Cardiac septum (tissue), 1 donor: Measurements from ENCODE around the gene OR9A2. TPM values are rescaled to one million over a fixed set of nuclear protein-coding genes. Genes with fewer than 3 reads are reported as not detected.

Experiments used
- DNase-seq: peaks from one replicate; pipeline ENCODE4 v3.0.0-alpha.2; 2020; ENCODE audit warnings: low spot score
- intact Hi-C: fragments of 100-400 bp; cut with DNase I; formaldehyde crosslinking; loops from one replicate; pipeline ENCODE4 v1.14.0; 2022
- long read RNA-seq: library from polyadenylated mRNA; unstranded; transcript quantifications from one replicate; pipeline ENCODE4 v2.0.0, GENCODE V29; 2021
- total RNA-seq: library from RNA; stranded (reverse); fragmentation: NEBNext Ultra II Directional; extraction: Animal tissue kit (Norgen Biotek cat#: 25700); gene quantifications from one replicate; pipeline ENCODE4 v1.2.1, GENCODE V29; 2021
- donor health status: DM: no; HTN: no; CAD: no.

Gene OR9A2, protein sequence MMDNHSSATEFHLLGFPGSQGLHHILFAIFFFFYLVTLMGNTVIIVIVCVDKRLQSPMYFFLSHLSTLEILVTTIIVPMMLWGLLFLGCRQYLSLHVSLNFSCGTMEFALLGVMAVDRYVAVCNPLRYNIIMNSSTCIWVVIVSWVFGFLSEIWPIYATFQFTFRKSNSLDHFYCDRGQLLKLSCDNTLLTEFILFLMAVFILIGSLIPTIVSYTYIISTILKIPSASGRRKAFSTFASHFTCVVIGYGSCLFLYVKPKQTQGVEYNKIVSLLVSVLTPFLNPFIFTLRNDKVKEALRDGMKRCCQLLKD
- not detected for total RNA-seq
- long read RNA-seq = 0 reads

DNA sequence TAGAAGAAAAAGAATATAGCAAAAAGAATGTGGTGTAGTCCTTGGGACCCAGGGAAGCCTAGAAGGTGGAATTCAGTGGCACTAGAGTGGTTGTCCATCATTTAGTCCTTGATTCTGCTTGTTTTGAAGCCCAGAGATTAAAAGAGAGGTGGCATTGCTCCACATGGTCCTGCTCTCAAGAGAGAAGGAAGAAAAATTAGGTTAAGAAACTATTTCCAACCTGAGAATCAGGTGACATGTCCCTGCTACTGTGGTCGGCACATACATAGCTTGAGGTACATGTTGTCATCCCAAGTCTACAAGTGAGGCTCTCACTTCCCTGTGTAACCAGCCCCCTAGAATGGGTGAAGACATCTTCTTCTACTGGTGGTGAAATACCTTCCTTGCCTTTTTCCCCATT is at the start of gene OR9A2:
Gene OR9A2 (minus strand): TSS at position 101 of the 400 bp plus-strand sequence. CDS start 0 bp downstream, at position 101.
- DNase-seq = no peak
- intact Hi-C loops = no loop called here

DNA sequence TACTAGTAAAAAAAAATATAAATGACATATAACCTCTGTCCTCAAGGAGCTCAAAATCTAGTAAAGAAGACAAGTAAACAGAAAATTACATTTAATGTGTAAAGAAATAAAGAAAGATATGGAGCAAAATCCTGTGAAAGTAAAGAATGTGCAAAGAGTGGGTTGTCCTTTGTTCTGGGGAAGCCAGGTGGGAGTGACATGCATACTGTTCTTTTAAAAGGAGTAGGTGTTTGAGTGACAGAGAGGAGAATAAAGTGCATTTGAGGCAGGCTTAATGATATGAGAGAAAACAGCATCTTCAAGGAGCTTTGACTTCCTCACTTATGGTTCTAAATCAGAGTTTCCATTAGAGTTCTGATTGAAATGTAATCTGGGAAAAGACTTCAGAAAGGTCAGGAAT is 47.2 kb upstream of the OR9A2 start:
- intact Hi-C loops = no loop called here
- DNase-seq = no peak

DNA sequence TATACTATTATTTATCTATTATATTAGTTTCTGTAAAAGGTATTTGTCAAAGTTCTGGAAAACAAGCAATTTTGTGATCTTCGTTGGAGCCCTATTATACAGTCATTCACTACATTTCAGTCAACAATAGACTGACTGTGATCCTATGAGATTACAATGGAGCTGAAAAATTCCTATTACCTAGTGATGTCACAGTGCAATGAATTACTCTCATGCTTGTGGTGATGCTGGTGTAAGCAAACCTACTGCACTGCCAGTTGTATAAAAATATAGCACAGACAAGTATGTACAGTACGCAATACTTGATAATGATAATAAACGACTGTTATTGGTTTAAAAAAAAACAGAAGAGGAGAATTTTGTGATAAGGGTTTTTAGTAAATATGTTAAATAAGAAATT is 46.6 kb upstream of the OR9A2 start:
- intact Hi-C loops = no loop called here
- no peak for DNase-seq

DNA sequence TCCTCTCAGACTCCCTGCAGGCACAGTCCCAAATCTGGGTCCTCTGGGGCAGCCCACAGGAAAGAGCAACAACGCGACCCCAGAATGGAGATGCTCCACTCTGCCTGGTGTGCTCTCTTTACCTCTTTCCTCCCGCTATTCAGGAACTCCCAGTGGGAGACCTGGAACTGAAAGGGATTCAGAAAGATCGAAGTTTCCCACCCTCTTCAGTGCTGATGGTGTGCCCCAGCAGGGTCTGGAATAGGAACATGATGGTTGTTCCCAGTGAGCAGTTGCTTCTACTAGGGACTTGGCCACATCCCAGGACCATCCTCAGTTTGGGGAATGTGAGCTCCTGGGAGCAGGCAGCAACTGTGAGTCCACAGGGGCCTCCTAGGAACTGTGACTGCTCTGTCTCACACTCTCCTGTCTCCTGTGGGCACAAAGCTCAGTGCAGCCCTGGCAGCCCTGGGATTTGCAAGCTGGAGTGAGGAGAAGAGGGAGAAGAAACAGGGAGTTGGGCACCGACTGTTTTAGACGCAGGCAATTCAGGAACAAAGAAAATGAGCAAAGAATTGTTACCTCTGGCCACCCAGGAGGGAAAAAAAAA is 43.1 kb upstream of the OR9A2 start:
- no peak for DNase-seq
- intact Hi-C loops = no loop called here

DNA sequence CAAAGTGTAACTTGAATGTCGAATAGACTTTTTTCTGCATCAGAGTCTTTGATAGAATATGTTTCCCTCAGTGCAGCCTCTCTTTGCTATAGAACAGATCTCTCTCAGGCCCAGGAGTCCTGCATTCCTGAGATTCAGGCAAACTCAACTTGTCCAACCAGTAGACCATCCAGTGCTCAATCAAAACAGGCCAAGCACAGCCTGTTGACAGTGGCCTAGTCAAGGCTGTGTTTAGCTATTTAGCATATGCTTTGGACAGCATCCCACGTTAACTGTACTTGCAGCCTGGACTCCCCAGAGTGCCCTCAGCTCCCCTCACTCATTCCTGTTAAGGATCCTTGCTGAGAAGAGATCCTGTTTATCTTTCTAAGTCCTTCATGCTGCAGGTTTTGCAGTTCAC is 41.5 kb upstream of the OR9A2 start:
- DNase-seq = no peak
- intact Hi-C loops = no loop called here

DNA sequence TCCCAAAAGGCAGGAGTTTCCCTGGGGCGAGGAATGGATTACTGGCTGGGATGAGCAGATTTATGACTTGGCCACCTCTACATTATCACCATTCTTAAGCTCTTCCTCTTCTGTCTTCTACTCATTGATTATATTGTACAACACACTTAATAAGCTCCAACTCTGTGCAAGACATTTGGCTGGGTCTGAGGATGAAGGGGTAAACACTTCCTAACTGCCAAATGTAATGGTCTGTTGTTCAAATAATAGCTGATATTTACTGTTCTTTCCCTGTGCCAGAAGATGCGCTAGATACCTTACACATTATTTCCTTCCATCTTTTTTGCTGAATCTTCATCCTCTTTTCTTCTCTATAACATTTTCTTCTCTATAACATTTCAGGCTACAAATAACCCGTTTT is 36.8 kb upstream of the OR9A2 start:
- intact Hi-C loops = no loop called here
- no peak for DNase-seq

DNA sequence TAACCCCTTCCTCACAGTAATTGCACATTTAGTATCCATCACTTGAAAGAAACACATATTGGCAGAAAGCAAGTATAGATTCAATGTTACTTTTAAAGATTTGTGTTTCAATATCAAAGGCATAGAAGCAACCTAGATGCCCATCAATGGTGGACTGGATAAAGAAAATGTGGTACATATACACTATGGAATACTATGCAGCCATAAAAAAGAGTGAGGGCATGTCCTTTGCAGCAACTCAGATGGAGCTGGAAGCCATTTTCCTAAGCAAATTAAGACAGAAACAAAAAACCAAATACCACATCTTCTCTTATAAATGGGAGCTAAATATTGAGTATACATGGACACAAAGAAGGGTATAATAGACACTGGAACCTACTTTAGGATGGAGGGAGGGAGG is 28.8 kb upstream of the OR9A2 start:
- no peak for DNase-seq
- intact Hi-C loops = no loop called here

DNA sequence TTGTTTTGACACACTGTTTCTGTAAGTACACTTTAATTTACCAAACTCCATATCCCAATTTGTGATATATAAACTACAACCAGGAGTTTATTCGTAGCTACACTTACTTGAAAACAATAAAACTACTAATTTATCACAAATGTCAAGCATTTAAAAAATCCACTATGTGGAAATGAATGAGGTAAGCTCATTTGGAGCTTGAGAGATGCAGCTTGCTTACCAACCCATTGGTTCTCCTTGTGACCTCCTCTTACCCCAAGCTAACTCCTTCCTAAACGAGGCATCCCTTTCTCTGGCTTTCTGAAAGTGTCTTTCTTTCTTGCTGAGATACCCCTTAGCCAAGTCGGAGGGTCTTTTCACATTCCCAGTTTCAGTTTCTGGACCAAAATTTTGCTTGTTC is 27.7 kb upstream of the OR9A2 start:
- DNase-seq = no peak
- intact Hi-C loops = no loop called here

DNA sequence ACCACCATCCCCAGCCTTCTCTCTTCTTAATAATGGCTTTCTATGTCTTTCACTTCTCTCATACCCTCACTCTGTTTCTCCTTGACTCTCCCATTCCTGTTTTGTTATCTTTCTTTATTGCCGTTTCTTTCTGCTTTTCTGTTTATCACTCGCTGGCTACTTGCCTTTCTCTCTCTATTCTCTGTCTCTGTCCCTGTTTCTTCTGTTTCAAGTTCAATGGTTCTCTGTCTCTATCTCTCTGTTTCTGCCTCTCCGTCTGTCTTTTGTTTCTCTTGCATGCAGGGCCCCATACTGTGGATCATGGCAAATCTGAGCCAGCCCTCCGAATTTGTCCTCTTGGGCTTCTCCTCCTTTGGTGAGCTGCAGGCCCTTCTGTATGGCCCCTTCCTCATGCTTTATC is 25.1 kb upstream of the OR9A2 start, which contains the start of gene OR6V1:
Gene OR6V1 (plus strand): TSS at position 301 of the 400 bp plus-strand sequence. CDS start 0 bp downstream, at position 301.
- intact Hi-C loops = no loop called here
- DNase-seq = no peak

DNA sequence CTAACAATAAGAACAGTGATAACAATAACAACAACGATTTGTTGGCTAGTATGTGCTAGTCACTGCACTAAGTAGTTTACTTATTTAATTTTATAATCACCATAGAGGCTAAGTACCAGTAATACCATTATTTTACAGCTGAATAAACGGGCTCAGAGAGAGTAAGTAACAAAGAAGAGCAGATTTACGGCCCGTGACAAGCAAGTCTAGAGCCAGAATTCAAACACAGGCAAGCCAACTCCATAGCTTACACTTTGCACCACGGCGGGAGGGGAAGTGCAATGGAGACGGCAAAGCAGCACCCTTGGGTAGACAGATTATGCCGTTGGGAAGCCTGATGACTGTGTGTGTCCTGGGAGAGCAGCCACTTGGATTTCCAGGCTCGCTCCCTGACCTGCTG is 24.0 kb upstream of the OR9A2 start:
- no peak for DNase-seq
- intact Hi-C loops = no loop called here

DNA sequence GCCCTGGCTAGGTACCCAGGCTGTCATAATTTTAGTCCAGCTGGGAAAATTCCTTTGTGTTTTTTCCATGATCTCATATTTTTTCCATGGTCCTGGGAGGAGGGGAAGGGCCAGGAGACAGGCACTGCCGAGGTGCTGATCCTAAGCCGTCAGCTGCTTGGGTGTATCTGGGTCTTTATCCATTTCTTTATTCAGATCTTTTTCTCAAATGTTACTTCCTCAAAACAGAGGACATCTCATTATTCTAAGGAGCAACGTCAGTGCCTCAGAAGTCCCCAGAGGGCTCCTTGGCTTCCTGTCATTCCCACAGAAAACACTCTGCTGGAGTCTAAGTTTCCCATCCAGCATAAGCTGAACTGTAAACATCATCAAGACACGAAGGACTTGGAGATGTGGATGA is 22.4 kb upstream of the OR9A2 start:
- intact Hi-C loops = no loop called here
- no peak for DNase-seq

DNA sequence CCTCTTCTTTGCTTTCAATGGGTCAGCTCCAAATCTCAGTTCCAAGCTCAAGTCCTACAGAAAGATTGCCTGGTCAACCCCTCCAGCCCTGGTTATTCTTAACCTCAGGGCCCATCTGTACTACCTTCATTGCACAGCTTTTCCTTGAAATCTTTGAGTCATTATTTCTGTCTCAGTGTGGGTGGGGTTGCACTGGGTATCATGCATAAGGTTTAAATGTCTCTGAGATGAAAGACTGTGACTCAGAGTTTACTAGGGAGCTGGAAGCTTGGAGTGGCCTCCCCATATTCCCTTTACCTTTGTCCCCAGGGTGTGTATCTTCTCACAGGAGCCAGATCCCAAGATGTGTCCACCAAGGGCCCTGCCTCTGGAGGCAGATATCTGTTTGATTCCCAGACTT is 21.9 kb upstream of the OR9A2 start:
- no peak for DNase-seq
- intact Hi-C loops = no loop called here

DNA sequence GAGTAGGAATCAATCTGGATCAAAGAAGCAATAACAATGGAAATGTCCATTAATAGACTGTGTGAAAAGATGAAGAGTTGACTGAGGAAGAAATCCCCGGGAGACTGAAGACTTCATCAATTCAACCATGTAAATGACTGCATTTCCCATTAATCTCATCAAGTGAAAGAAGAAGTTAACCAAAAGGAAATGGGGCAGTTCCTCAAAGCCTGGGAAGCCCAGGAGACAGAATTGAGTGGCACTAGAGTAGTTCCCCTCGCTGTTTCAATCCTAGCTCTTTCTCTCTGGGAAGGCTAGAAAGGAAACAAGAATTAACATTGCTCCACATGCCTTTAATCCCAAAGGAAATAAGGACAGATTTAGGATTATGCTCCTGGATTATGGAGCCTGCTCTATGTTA is 20.4 kb upstream of the OR9A2 start:
- intact Hi-C loops = no loop called here
- DNase-seq = no peak

DNA sequence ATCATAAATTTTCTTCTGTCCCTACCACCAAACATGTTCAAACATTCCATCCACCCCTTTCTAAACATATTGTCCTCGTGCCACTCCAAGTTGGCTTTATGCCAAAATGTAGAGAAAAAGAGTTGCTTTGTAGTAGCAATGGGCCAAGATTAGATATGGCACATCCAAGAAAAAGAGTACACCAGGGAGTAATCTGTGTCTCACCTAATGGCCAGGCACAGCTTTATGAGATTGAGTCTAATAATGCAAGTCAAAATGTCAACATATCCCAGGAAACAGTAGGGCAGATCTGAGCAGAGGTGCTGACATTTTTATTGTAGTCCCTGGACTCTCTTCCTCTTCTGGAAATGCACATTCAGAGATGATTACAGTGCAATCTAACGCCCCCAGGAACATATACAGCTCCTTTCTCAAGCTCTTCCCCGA is 19.5 kb upstream of the OR9A2 start:
- intact Hi-C loops = no loop called here
- DNase-seq = no peak

DNA sequence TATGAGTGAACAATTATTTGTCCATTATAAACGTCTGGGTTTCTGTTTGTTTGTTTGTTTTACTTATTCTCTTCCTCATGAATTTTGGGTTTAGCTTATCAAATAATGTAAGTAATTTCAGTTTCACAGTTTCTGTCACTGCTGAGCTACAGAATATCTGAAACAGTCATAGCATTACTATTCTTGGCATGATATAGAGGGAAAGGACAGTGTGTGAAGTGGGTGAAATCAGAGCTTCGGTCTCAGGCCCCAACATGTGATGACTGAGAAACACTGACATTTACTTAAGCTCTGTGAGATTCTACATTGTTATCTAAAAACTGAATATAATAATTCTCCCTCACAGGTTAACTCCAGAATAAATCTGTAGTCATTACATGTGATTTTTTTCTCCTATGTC is 16.5 kb upstream of the OR9A2 start:
- intact Hi-C loops = no loop called here
- DNase-seq = no peak

DNA sequence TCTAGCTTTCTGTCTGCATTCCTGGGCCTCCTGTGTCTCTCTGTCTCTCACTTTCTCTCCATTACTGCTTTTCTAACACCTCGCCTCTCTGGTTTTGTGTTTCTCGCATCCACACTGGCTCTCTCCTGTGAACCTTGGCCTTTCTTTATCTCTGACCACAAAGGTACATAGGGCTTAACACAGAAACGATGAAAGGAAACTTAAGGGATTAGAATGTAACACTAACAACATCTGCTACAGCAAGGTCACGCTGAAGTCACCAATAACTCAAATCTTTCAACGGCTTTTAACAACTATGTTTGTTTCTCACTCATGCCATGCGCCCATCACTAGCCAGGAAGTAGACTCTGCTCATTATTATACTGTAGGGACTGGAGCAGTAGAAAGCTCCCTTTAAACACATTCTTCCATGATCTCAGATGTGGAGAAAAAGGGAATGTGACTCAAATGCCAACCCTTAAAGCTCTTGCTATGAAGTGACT is 15.9 kb upstream of the OR9A2 start:
- no peak for DNase-seq
- intact Hi-C loops = no loop called here

DNA sequence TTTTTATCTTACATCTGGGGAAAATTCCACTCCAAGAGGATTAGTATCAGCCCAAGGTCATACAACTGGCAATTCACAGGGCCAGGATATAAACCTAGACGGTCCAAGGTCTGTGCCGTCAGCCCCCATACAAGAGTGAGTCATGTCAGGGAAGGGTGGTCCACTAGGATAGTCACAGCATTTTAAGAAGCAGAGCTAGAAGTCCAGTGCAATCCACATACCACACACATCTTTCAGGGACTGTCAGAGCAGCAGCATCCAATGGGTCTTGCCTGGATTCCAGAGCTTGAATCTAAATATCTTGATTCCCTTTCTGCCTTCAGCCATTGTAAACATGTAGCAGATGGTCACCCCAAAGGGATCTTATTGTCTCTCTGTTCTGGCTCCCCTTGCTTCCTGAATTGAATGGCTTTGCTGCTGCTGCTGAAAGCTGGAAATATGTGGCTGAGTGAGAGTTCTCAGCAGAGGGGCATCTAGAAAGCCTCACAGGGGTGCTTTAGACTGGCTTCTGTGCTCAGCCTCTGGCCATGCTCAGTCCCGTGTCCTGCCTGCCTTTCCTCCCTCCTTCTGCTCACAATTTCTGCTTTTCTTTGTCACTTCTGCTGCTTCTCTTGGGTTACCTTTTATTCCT is 15.3 kb upstream of the OR9A2 start:
- intact Hi-C loops = no loop called here
- no peak for DNase-seq

DNA sequence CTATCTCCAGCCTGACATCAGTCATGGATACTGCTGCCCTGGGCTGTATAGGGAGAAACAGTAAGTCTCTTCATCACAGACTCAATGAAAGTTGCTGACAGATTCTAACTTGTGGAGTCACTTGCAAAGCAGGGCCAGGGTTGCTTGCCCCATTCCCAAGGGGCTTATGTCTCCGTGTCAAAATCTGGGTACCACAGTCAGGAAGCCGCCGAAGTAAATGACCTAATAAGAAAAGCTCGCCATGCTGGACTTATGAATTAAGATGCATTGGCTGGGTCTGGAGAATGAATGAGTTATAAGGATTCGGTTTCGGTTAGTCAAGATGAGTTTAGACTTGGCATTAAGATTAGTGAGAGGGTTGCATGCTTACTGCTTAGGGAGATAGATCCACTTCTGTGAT is 14.4 kb upstream of the OR9A2 start:
- DNase-seq = no peak
- intact Hi-C loops = no loop called here

DNA sequence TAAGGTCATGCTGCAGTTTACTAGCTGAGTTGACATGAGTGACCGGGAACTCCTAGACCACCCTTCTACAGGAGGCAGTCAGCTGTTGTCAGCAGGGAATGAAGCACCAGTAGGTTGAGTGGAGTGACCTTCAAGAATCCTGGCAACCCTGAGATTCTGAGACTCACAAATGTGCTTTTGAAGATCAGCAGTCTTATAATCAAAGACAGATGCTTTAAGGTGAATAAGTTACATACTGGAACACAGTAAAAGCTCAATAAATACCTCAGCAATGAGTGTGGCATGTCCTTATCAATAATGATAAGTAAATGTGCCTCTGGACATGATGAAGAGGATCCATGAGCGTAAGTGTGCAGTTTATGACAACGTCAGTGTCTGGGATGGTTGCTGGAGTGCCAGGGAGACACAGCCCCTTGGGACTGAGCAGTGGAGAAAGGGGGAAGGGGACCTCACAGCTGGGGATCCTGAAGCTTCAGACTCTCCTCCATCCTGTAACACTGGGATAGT is 13.3 kb upstream of the OR9A2 start:
- no peak for DNase-seq

DNA sequence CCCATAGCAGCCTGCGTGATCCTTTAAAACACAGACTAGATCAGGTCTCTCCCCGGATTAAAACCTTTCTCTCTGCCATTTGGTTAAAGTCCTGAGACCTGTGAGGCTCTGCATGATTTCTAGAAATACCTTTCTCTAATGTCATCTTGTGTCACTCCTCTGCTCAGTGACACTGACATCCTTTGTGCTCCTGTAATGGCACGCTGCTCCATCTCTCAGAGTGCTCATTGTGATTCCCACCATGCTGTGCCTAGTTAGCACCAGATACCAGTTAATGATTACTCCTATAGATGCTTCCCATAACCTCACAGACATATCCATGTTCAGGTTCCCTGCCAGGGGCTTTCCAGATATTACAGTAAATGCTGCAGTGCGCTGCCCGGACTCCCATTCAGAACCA is 11.7 kb upstream of the OR9A2 start:
- intact Hi-C loops = no loop called here
- DNase-seq = no peak

More for the DNA sequence above, 13.3 kb upstream of the OR9A2 start:
- intact Hi-C loops = no loop called here

DNA sequence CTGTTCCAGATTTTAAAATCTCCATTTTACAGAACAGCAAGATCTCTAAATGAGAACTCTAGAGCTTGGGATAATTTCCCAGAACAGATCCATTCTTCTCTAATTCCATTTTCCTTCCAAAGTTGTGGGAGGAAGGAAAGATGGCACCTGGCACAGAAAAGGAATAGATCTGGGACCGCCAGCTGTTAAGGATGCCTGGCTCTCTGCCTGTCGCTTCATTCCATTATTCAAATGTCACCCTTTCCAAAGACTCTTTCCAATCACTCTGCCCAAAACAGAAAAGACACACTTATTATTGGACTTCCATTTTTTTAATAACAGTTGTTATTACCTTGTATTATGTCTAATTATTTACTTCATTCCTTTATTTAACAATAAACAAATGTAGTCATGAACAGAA is 751 bp upstream of the OR9A2 start:
- intact Hi-C loops = no loop called here
- no peak for DNase-seq
